Esophagus muscularis mucosa (tissue), 3 donors: ENCODE results near the gene GAPVD1.
"Not testable (repeated sequence)": the region's sequence is repeated elsewhere in the genome, so short reads cannot be mapped to it uniquely, and the experiment has no call there.

Source experiments
- CTCF ChIP-seq, 3 experiments: fragments of 200-600 bp in 2 of 3; fragments of 450-650 bp in 1 of 3; sonication (generic) in 2 of 3; IDR thresholded peaks; one replicate each; pipeline ENCODE4 v1.5.1; 2017 to 2019; ENCODE audit warnings: antibody characterized with exemption in 3 of 3, mild to moderate bottlenecking in 2 of 3, moderate library complexity in 1 of 3
- POLR2AphosphoS5 ChIP-seq, 2 donors: sonication (generic); formaldehyde crosslinking; IDR thresholded peaks; one replicate each; pipeline ENCODE4 v1.6.1; 2017; ENCODE audit warnings: antibody characterized with exemption in 2 of 2

GRCh38 chr9:125264068-125264467 lies 2.4 kb downstream of the GAPVD1 start:
- TF ChIP-seq POLR2AphosphoS5, CTCF (IDR thresholded peaks at IDR 0.05): not testable (repeated sequence)
